Erythroblast (primary cell): ENCODE measurements around the gene RNF123.

Experiments used
- GATA1 ChIP-seq: IDR thresholded peaks from 2 replicates; pipeline ENCODE4 v1.6.1; 2011; ENCODE audit warnings: low read depth, mild to moderate bottlenecking, control low read depth, low read length, moderate library complexity
- POLR2A ChIP-seq: IDR thresholded peaks from 2 replicates; pipeline ENCODE4 v1.6.1; 2011; ENCODE audit warnings: mild to moderate bottlenecking, low read length

DNA sequence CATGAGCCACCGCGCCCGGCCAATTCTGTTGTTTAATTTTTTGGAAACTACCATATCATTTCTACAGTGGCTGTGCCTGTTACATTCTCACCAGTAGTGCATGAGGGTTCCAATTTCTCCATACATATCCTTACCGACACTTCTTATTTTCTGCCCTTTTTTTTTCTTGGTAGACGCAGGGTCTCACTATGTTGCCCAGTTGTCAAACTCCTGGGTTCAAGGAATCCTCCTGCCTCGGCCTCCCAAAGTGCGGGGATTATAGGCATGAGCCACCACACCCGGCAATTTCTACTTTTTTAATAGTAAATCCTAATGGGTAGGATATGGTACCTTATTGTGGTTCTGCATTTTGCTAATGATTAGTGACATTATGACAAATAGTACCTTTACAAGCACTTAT is 20.5 kb downstream of the RNF123 start:
- TF ChIP-seq POLR2A: no peak
- no peak for TF ChIP-seq GATA1
